Tibial nerve (tissue), 4 donors: ENCODE measurements around the gene TMUB2. TPM values are rescaled to one million over a fixed set of nuclear protein-coding genes. Genes with fewer than 3 reads are reported as not detected.
A peak's percentile ranks its signal among the peaks of the same experiment; 100 is the strongest.

Experiments
- DNase-seq, 2 donors: peaks; one replicate each; pipeline ENCODE4 v3.0.0-alpha.2; 2019; ENCODE audit warnings: low spot score in 2 of 2
- H3K27ac ChIP-seq, 4 donors: fragments of 200-600 bp; sonication (generic) in 3 of 4; one replicate each; pipeline ENCODE4 v1.5.1; 2017 to 2019; ENCODE audit warnings: mild to moderate bottlenecking in 1 of 4
- H3K27me3 ChIP-seq, 2 donors: fragments of 200-600 bp; sonication (generic) in 1 of 2; one replicate each; pipeline versions ENCODE4 v1.5.1 to v1.6.0; 2017 to 2019
- H3K36me3 ChIP-seq, 3 donors: fragments of 200-600 bp; sonication (generic); one replicate each; pipeline ENCODE4 v1.5.1; 2018 to 2019
- H3K4me1 ChIP-seq, 4 donors: fragments of 200-600 bp; sonication (generic) in 3 of 4; one replicate each; pipeline ENCODE4 v1.5.1; 2017 to 2019
- H3K4me3 ChIP-seq, 4 donors: fragments of 200-600 bp; sonication (generic) in 3 of 4; one replicate each; pipeline ENCODE4 v1.5.1; 2017 to 2019; ENCODE audit warnings: mild to moderate bottlenecking in 1 of 4, moderate library complexity in 1 of 4
- H3K9me3 ChIP-seq, 4 donors: fragments of 200-600 bp; sonication (generic) in 3 of 4; one replicate each; pipeline ENCODE4 v1.5.1; 2017 to 2019
- CTCF ChIP-seq, 5 experiments: fragments of 200-600 bp in 3 of 5; fragments of 450-650 bp in 2 of 5; sonication (generic) in 3 of 5; IDR thresholded peaks; one replicate each; pipeline ENCODE4 v1.5.1; 2016 to 2019; ENCODE audit warnings: antibody characterized with exemption in 5 of 5, mild to moderate bottlenecking in 3 of 5, moderate library complexity in 2 of 5
- EP300 ChIP-seq, 2 donors: sonication (generic); formaldehyde crosslinking; IDR thresholded peaks; one replicate each; pipeline ENCODE4 v1.6.1; 2017; ENCODE audit warnings: antibody characterized with exemption in 2 of 2, mild to moderate bottlenecking in 1 of 2
- POLR2A ChIP-seq, 2 donors: fragments of 450-650 bp; IDR thresholded peaks; one replicate each; pipeline ENCODE4 v1.6.1; 2017; ENCODE audit warnings: antibody characterized with exemption in 2 of 2, mild to moderate bottlenecking in 2 of 2, moderate library complexity in 2 of 2
- WGBS, 2 donors: methylation state at CpG; one replicate each; pipeline ENCODE4 v1.1.5; 2018; 5-methylcytosine and 5-hydroxymethylcytosine counted together
- total RNA-seq, 4 donors: library from RNA; depleted of rRNA; stranded (reverse); fragments of >200 nt; gene quantifications; one replicate each; pipeline ENCODE4 v1.1.0, GENCODE V29; 2016

Gene TMUB2
- total RNA-seq, 4 donors from 2014 or later = 28.6 to 41.2 (median 35.6) TPM

- 47 to 53% methylated on average over 4 to 7 of the region's 7 CpGs for WGBS, 2 donors
- H3K4me1 ChIP-seq = peaks cover 0 to 38% (median 4%) of the 10 kb centered on the region in 4 donors
- H3K4me3 ChIP-seq = no peak overlapping the region
- no peaks in the 10 kb centered on the region for H3K9me3 ChIP-seq
- H3K27ac ChIP-seq = no peak overlapping the region
- H3K27me3 ChIP-seq = no peaks in the 10 kb centered on the region
- peaks cover 7 to 82% (median 22%) of the 10 kb centered on the region in 3 donors for H3K36me3 ChIP-seq
- DNase-seq = no peak
- no peak for TF ChIP-seq EP300 (IDR thresholded peaks at IDR 0.05)
- TF ChIP-seq CTCF (IDR thresholded peaks at IDR 0.05) = no peak
- TF ChIP-seq POLR2A (IDR thresholded peaks at IDR 0.05) = no peak
These were observed 5.2 kb downstream of the TMUB2 start for GRCh38 chr17:44191941-44192496.

GRCh38 chr17:44192750-44193149, 6.0 kb downstream of the TMUB2 start:
- H3K27ac ChIP-seq = no peak overlapping the region
- 81 to 90% methylated on average over 3 to 5 of the region's 5 CpGs for WGBS, 2 donors
- peaks cover 0 to 40% (median 6%) of the 10 kb centered on the region in 4 donors for H3K4me1 ChIP-seq
- no peak overlapping the region for H3K4me3 ChIP-seq
- H3K9me3 ChIP-seq = no peaks in the 10 kb centered on the region
- no peaks in the 10 kb centered on the region for H3K27me3 ChIP-seq
- peaks cover 7 to 88% (median 22%) of the 10 kb centered on the region in 3 donors for H3K36me3 ChIP-seq
- DNase-seq = no peak
- TF ChIP-seq EP300 (IDR thresholded peaks at IDR 0.05) (no peak), CTCF (IDR thresholded peaks at IDR 0.05) (no peak), POLR2A (IDR thresholded peaks at IDR 0.05) (no peak)

GRCh38 chr17:44193326-44194084, 6.7 kb downstream of the TMUB2 start:
- no peak for TF ChIP-seq EP300 (IDR thresholded peaks at IDR 0.05)
- no peak for TF ChIP-seq POLR2A (IDR thresholded peaks at IDR 0.05)
- TF ChIP-seq CTCF (IDR thresholded peaks at IDR 0.05) = no peak
- peaks cover 0 to 40% (median 8%) of the 10 kb centered on the region in 4 donors for H3K4me1 ChIP-seq
- no peak overlapping the region for H3K27ac ChIP-seq
- no peak for DNase-seq
- 76 to 81% methylated on average over 11 to 14 of the region's 14 CpGs for WGBS, 2 donors
- H3K4me3 ChIP-seq = no peak overlapping the region
- H3K27me3 ChIP-seq = no peaks in the 10 kb centered on the region
- H3K9me3 ChIP-seq = no peaks in the 10 kb centered on the region
- peaks cover 7 to 88% (median 22%) of the 10 kb centered on the region in 3 donors for H3K36me3 ChIP-seq

GRCh38 chr17:44197107-44197506, 10.3 kb downstream of the TMUB2 start:
- peaks cover 7 to 52% (median 22%) of the 10 kb centered on the region in 3 donors for H3K36me3 ChIP-seq
- no peaks in the 10 kb centered on the region for H3K9me3 ChIP-seq
- peaks cover 0 to 46% (median 9%) of the 10 kb centered on the region in 4 donors for H3K4me1 ChIP-seq
- TF ChIP-seq POLR2A (IDR thresholded peaks at IDR 0.05) (no peak), CTCF (IDR thresholded peaks at IDR 0.05) (no peak), EP300 (IDR thresholded peaks at IDR 0.05) (no peak)
- H3K4me3 ChIP-seq = no peak overlapping the region
- no peak for DNase-seq
- WGBS, 2 donors = 89 to 91% methylated on average over 15 of the region's 15 CpGs
- no peaks in the 10 kb centered on the region for H3K27me3 ChIP-seq
- H3K27ac ChIP-seq = peak overlapping the region in 3 of 4 donors; percentile 98 to 99 (median 99)
